Left renal pelvis (tissue), 4 donors: ENCODE measurements around the gene KLK15. TPM values are rescaled to one million over a fixed set of nuclear protein-coding genes. Genes with fewer than 3 reads are reported as not detected.
"Not testable (repeated sequence)": the region's sequence is repeated elsewhere in the genome, so short reads cannot be mapped to it uniquely, and the experiment has no call there.

Source experiments
- DNase-seq, 4 donors: peaks; one replicate each; pipeline ENCODE4 v3.0.0-alpha.2; 2013; ENCODE audit warnings: low read depth in 4 of 4, low spot score in 3 of 4
- polyA plus RNA-seq, 4 donors: library from polyadenylated mRNA; unstranded; fragments of 120-200 nt; gene quantifications; one replicate each; pipeline ENCODE4 v1.2.1, GENCODE V29; 2013; ENCODE audit not compliant: insufficient read length in 4 of 4

Gene KLK15
- polyA plus RNA-seq, 4 donors: not detected

DNA sequence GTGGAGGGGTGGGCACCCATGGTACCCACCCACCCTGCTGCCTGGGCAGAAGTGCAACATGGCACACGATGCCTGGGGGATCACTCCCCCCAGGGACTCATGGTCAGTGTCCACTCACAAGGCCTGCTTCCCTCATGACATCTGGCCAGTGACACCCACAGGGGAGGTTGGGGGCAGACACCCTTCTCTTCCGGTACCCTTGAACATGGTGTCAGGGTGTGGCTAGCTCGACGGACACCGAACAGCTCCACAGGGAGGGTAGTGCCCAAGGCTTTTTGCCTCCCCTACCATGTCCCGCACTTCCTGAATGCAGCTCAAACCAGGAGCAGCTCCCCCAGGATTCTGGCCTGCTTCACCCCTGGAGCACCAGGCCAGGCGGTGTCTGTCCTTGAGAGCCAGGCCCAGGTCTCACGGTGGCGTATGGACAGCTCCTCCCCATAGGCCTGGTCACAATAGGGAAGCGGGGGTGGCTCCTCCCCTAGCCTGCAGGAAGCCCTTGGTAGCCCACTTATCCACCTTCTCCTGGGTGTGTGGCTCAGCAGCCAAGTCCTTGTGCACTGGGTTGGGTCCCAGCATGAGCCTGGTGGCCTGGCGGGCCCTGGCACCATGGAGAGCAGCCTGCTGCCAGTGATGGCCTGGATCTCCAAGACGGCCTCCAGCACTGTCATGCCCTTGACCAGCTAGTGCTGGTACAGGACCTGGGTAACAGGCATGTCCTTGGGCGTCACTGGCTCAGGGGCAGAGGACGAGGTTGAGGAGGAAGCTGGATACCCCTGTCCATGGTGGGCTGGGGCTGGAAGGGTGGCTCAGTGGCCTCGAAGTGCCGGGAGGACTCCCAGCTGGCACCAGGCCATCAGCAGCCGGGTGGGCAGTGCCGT is 35.4 kb downstream of the KLK15 start:
- DNase-seq: no peak

DNA sequence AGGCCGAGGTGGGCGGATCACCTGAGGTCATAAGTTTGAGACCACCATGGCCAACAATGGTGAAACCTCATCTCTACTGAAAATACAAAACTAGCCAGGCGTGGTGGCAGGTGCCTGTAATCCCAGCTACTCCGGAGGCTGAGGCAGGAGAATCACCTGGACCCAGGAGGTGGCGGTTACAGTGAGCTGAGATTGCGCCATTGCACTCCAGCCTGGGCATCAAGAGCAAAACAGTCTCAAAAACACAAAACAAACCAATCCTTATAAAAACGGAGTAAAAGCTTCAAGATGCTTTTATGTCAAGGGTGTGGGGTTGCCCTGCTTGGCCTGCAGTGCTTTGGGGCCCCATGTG is 36.0 kb downstream of the KLK15 start:
- no peak for DNase-seq

DNA sequence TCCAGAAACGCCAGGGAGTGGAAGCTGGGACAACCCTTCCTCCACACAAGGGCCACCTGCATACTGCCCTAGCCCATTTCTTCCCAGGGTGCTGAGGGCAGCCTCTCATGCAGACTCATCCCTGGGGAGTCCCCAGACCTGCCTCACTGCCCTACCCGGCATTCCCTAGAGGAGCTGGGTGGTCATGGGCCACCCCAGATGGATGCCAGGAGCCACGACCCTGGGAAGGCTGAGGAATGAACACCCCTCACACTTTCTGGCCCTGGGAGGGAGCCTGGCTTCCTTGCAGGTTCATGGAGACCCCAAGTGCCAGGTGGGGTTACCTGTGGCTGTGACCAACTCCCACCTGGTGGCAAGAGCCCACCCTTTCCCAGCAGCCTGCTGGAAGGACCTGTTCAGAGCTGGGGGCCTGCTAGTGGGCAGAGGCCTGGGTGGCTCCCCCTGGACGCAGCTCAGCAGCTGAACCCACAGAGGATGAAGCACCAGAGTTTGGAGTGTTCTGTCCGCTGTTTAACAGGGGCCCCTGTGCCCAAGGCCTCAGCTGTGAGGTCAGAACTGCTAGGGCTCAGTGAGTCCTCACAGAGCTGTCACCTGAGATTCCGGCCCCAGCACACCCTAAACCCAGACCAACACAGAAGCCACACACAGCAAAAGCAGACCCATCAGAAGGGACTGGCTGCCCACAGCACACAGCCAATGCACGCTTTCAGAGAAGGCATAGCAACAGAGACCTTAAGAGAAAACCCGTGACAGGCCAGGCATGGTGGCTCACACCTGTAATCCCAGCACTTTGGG is 36.5 kb downstream of the KLK15 start:
- DNase-seq: no peak

- no peak for DNase-seq
These were observed 37.2 kb downstream of the KLK15 start for GRCh38 chr19:50796128-50796633.

DNA sequence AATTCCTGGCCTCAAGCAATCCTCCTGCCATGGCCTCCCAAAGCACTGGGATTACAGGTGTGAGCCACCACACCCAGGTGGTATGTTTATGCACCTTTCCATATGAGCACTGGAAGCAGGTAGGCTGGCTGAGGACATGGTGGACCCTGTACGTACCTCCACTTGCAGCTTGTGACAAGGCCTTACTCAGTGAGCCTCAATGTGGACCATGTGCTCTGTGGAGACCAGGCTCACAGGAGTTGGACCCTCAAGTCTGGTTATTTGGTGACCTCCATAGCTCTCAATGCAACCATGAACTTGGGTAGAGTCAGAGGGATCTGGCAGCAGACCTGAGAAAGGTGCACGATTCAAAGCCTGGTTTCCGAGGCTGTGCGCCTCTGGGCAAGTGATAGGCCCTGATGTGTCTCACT is 37.7 kb downstream of the KLK15 start:
- DNase-seq: no peak

DNA sequence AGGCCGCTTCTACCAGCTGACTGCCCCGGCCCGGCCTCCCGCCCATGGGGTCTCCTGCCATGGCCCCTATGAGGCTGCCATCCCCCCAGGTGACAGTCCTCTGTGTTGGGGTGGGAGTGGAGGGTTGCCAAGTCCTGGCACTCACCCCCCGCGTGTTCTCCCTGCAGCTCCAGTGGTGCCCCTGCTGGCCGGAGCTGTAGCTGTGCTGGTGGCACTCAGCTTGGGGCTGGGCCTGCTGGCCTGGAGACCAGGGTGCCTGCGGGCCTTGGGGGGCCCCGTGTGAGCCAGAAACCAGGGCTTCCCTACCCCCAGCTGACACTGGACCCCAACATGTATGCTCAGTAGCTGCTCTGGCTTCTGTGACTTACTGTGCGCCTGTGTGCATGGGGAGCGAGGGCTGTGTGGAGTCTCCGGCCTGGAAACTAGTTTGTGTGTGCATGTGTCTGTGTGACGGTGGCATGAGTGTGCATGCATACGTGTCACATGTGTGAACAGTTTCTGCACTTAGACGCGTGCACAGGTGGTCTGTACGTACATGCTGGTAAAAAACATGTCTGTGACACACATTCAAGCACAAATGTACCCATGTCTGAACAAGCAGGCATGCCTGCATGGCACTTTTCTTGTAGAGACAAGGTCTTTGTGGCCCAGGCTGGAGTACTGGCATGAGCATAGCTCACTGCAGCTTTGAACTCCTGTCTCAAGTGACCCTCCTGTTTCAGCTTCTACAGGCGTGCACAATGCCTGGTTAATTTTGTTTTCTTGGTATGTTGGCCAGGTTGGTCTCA is 38.3 kb downstream of the KLK15 start:
- DNase-seq: no peak

- DNase-seq: no peak
These were observed 39.1 kb downstream of the KLK15 start for GRCh38 chr19:50794074-50794875.

- no peak for DNase-seq
These were observed 39.8 kb downstream of the KLK15 start for GRCh38 chr19:50793558-50794065.

DNA sequence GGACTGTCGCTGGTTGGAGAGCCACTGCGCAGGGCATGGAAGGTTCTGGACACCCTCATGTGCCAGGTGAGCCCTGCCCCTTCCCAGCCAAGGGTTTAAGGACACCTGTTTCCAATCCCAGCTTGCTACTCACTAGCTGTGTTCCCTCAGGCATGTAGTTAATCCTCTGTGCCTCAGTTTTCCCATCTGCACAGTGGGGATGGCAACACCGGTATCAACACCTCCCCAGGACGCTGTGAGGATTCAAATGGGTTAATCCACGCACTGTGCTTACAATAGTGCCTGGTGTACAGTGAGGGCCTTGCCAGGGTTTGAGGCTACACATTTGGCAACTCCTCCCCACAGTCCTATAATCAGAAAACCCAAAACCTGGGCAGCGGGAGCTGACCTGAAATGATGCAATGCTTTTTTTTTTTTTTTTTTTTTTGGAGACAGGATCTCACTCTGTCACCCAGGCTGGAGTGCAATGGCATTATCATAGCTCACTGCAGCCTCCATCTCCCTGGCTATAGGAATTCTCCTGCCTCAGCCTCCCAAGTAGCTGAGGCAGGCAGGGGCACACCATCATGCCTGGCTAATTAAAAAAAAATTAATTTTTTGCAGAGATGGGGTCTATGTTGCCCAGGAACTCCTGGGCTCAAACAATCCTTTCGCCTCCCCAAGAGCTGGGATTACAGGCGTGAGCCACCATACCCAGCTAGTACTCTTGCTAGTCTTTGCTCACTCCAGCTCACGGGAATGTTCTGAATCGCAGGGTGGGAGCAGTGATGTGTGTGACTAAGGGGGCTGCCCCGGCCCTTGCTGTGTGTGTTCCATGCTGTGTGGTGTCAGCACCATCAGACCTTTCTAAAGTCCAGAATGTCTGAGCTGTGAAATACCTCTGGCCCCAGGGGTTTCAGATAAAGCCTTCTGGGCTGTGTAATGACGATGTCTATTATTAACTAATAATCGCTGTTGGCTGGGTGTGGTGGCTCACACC is 40.8 kb downstream of the KLK15 start:
- no peak for DNase-seq

DNA sequence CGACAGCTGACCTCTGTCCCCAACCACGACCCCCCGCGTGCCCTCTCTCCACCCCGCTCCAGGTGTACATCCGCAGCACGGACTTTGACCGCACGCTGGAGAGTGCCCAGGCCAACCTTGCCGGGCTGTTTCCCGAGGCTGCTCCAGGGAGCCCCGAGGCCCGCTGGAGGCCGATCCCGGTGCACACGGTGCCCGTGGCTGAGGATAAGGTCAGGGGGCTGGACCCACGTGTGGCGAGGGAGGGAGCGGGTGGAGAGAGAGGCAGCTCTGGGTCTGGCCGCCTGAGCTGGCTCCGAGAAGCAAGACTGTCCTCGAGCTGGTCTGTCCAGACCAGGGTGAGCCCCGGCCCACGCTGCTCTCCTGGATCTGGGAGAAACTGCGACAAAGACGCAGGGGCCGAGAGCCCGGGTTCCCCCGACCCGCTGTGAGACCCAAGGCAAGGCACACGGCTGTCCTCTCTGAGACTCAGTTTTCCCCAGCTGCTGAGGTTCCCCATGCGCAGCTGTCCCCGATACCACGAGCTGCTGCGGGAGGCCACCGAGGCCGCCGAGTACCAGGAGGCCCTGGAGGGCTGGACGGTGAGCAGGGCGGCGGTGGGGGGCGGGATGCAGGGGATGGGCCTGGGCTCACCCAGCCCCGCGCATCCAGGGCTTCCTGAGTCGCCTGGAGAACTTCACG is 41.6 kb downstream of the KLK15 start:
- no peak for DNase-seq

GRCh38 chr19:50790922-50791467 is 42.4 kb downstream of the KLK15 start:
- DNase-seq: no peak

DNA sequence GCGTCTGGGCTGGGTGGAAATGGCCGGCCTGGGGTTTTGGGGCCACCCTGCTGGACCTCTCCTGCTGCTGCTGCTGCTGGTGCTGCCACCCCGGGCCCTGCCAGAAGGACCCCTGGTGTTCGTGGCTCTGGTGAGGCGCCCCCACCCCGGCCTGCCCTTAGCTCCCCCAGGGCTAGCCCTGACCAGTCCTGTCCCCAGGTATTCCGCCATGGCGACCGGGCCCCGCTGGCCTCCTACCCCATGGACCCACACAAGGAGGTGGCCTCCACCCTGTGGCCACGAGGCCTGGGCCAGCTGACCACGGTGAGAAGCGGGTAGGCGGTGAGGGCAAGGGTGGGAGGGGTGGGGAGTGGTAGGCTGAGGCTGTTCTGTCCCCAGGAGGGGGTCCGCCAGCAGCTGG is 43.0 kb downstream of the KLK15 start, which contains the start of gene ACP4:
ACP4 (plus strand) TSS at position 20 of the 400 bp plus-strand sequence; CDS start at position 20, 0 bp downstream.
- no peak for DNase-seq

DNA sequence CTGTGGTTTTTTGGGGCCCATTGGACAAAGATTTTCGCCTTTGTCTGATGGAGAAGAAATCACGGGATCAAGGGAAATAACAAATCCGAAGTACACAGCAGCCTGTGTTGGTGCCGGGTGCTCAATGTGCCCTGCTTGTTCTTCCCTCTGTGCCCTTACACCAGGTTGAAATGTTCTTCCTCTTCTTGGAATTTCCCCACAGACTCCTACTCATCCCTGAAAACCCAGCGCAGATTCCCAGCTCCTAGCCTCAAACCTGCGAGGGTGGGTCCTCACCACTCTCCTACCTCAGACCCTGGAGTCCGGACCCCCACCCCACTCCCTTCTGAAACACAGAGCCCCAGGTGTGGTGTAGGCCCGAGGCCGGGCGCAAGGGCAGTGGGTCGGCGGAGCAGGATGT is 48.0 kb downstream of the KLK15 start:
- DNase-seq: no peak

- no peak for DNase-seq
These were observed 48.7 kb downstream of the KLK15 start for GRCh38 chr19:50784710-50785109.

DNA sequence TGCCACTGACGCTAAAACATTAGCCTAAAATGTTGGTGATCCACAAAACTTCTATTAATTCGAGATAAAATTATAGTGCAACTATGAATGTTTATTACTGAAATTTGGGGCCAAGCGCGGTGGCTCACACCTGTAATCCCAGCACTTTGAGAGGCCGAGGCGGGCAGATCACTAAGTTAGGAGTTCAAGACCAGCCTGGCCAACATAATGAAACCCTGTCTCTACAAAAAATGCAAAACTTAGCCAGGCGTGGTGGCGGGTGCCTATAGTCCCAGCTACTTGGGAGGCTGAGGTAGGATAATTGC is 49.6 kb downstream of the KLK15 start:
- not testable (repeated sequence) for DNase-seq

DNA sequence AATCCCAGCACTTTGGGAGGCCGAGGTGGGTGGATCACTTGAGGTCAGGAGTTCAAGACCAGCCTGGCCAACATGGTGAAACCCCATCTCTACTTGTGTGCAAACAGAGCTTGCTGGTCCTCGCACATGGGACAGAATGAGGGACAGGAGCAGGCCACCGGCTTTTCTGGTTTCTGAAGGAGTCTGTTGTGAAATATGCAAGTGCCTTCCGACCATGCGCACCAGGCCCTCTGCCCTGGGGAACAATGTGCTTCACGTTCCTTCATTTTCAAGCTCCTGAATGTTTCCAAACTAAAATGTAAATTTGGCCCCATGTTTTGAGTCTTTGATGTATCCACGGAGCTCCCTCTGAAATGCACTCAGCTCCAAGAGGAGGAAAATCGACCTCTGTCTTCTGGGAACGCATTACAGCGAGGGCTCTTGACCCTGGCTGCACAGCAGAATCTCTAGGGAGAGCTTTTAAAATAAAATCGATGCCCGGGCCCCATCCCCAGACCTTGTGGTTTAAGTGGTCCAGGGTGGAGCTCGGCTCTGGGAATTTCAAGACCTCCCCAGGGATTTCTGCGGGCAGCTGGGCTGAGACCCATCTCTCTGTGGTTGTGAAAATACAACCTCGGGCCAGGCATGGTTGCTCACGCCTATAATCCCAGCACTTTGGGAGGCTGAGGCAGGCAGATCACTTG is 52.5 kb downstream of the KLK15 start:
- DNase-seq: no peak
